Measurements from ENCODE around the gene ARID3A.

- TF ChIP-seq CTCF (conservative IDR thresholded peaks at IDR 0.05; ENCODE audit: low read length) (no peak), EZH2phosphoT487 (IDR thresholded peaks at IDR 0.05; ENCODE audit: borderline replicate concordance) (no peak)
Measured at GRCh38 chr19:939439-939838, 13.6 kb downstream of the ARID3A start.

All from Loucy (cell line).